HL-60 (cell line): ENCODE data around the gene CAMKMT.

Experiments
- CTCF ChIP-seq: IDR thresholded peaks from one replicate; pipeline ENCODE4 v1.5.1; 2011; ENCODE audit warnings: low read length, control low read depth, inconsistent platforms; ENCODE audit not compliant: insufficient read depth
- GABPA ChIP-seq: IDR thresholded peaks from 2 replicates; pipeline ENCODE4 v1.6.1; 2012; ENCODE audit warnings: low read depth
- POLR2AphosphoS5 ChIP-seq: IDR thresholded peaks from 2 replicates; pipeline ENCODE4 v1.6.1; 2012; ENCODE audit warnings: low read depth
- REST ChIP-seq: IDR thresholded peaks from 2 replicates; pipeline ENCODE4 v1.6.1; 2012; ENCODE audit warnings: low read depth; ENCODE audit not compliant: insufficient replicate concordance

- no peak for TF ChIP-seq CTCF
- no peak for TF ChIP-seq POLR2AphosphoS5
- no peak for TF ChIP-seq REST
- no peak for TF ChIP-seq GABPA
These were observed 354.4 kb downstream of the CAMKMT start for GRCh38 chr2:44716131-44716530.
